CD4-positive, alpha-beta T cell (primary cell): Measurements from ENCODE around the gene VIPR2. TPM values are rescaled to one million over a fixed set of nuclear protein-coding genes. Genes with fewer than 3 reads are reported as not detected.
A peak's percentile ranks its signal among the peaks of the same experiment; 100 is the strongest.

Experiments
- ATAC-seq: fragments of 200-7000 bp; cut with Tn5 transposase; one replicate; pipeline ENCODE4 v1.10.0; 2022; ENCODE audit warnings: mild to moderate bottlenecking; ENCODE audit not compliant: poor library complexity
- CTCF ChIA-PET: fragments of 350-600 bp; sonication (Branson Sonifier 250); formaldehyde crosslinking; loops from one replicate; lab custom pipeline; 2021; ENCODE audit warnings: antibody characterized with exemption, inconsistent platforms; lab: Charles Lee
- POLR2A ChIA-PET: fragments of 350-600 bp; sonication (Branson Sonifier 250); formaldehyde crosslinking; loops from one replicate; lab custom pipeline; 2021; ENCODE audit warnings: antibody characterized with exemption, inconsistent platforms; lab: Charles Lee
- DNase-seq, 14 experiments: peaks; one replicate each; pipeline ENCODE4 v3.0.0-alpha.2; 2013 to 2020; ENCODE audit warnings: mixed read lengths in 2 of 14
- H3K27ac ChIP-seq, 2 donors: one replicate each; pipeline versions ENCODE4 v1.5.1 to v1.7.0; 2013; ENCODE audit warnings: low read length in 2 of 2, low read depth in 1 of 2, mild to moderate bottlenecking in 1 of 2
- H3K27me3 ChIP-seq, 2 experiments: 1 replicate in 1 of 2; 2 replicates in 1 of 2; pipeline versions ENCODE4 v1.6.1 to v1.7.0; 2013; ENCODE audit warnings: low read length in 2 of 2, control low read depth in 1 of 2, mild to moderate bottlenecking in 1 of 2, moderate library complexity in 1 of 2; ENCODE audit not compliant: insufficient read depth in 2 of 2, control insufficient read depth in 1 of 2
- H3K36me3 ChIP-seq: one replicate; pipeline ENCODE4 v1.6.1; 2013; ENCODE audit warnings: low read length, control low read depth; ENCODE audit not compliant: insufficient read depth
- H3K4me1 ChIP-seq: one replicate; pipeline ENCODE4 v1.6.1; 2013; ENCODE audit warnings: low read length, control low read depth; ENCODE audit not compliant: insufficient read depth
- H3K4me3 ChIP-seq: one replicate; pipeline ENCODE4 v1.5.1; 2013; ENCODE audit warnings: mild to moderate bottlenecking, low read length, moderate library complexity
- H3K9me3 ChIP-seq, 2 experiments: 1 replicate in 1 of 2; 2 replicates in 1 of 2; pipeline versions ENCODE4 v1.6.1 to v1.7.0; 2013; ENCODE audit warnings: low read length in 2 of 2, mild to moderate bottlenecking in 2 of 2, control low read depth in 1 of 2, moderate library complexity in 1 of 2; ENCODE audit not compliant: control insufficient read depth in 1 of 2, insufficient read depth in 1 of 2
- H3K27ac Mint-ChIP-seq: one replicate; pipeline ENCODE4 v1.8.0; 2020; ENCODE audit warnings: mixed read lengths
- H3K27me3 Mint-ChIP-seq: one replicate; pipeline ENCODE4 v1.8.0; 2021; ENCODE audit warnings: mixed read lengths
- H3K36me3 Mint-ChIP-seq: one replicate; pipeline ENCODE4 v1.8.0; 2021; ENCODE audit warnings: low read depth, mixed read lengths
- H3K4me1 Mint-ChIP-seq: one replicate; pipeline ENCODE4 v1.8.0; 2021; ENCODE audit warnings: low read depth, mixed read lengths
- H3K4me3 Mint-ChIP-seq: one replicate; pipeline ENCODE4 v1.8.0; 2020; ENCODE audit warnings: mild to moderate bottlenecking, mixed read lengths
- H3K9me3 Mint-ChIP-seq: one replicate; pipeline ENCODE4 v1.8.0; 2020; ENCODE audit warnings: mixed read lengths
- intact Hi-C, 2 experiments: fragments of 100-400 bp; cut with DNase I in 1 of 2; cut with micrococcal nuclease in 1 of 2; formaldehyde crosslinking; loops; one replicate each; pipeline versions ENCODE4 v1.15.1 to v1.9.0; 2023 to 2025; cut with DNase I, micrococcal nuclease
- total RNA-seq, 174 experiments: library from RNA in 2 of 174; stranded (reverse) in 2 of 174; gene quantifications; one replicate each; pipeline ENCODE4 v1.2.3 and lab custom pipeline; 2021 to 2026
- TF ChIP-seq, protein P1 (sequence below): fragments of 200-600 bp; IDR thresholded peaks from one replicate; pipeline ENCODE4 v1.8.0; 2022; ENCODE audit warnings: antibody characterized with exemption, mild to moderate bottlenecking

VIPR2 gene
- total RNA-seq, 2 experiments from 2014 or later = 0.59 to 0.80 TPM

DNA sequence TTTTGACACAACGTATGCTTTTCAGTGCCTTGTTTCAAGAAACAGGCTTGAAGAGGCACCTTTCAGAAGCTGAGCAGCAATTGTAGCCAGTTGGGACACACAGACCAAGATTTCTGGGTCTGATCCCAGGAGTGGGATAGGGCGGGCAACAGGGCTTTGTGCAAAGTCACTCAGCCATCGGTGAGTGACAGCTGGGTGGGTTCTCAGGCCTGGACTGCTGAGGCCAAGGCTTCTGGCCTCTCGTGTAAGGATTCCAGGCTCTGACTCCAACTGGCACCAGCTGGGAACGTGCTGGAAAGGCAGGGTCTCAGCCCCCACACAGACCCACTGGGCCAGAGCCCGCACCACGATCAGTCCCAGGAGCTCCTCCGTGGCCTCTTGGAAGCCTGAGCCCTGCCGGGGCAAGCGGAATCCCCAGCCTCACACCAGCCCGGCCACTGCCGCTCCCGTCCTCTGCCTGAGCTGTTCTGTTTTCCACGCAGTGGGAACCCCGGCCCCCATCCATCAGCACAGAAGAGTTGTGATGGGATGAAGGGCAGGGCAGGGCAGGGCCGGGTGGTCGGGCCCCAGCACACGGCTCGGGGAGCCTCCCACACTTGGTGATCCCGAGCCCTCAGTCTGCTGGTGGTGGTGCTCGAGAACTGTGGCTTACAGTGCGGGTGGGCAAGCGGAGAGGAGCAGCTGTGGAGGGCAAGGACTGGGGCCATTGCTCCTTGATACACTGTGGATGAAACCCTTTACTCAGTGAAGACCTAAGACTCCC lies 46.8 kb downstream of the VIPR2 start:
- Mint-ChIP-seq H3K4me3 (no peak overlapping the region), H3K27me3 (no peaks in the 10 kb centered on the region), H3K27ac (no peak overlapping the region), H3K9me3 (no peaks in the 10 kb centered on the region), H3K4me1 (peaks cover 12% of the 10 kb centered on the region), H3K36me3 (no peaks in the 10 kb centered on the region)
- Histone ChIP-seq H3K4me1 (no peaks in the 10 kb centered on the region), H3K9me3 (no peaks in the 10 kb centered on the region), H3K27ac (no peak overlapping the region), H3K27me3 (no peaks in the 10 kb centered on the region), H3K4me3 (no peak overlapping the region), H3K36me3 (no peaks in the 10 kb centered on the region)
- ATAC-seq (no peak), DNase-seq (peak in 1 of 14 experiments; percentile 19)
- intact Hi-C loops = no loop called here
- ChIA-PET POLR2A (no interaction called here), CTCF (no interaction called here)
- TF ChIP-seq, protein P1, sequence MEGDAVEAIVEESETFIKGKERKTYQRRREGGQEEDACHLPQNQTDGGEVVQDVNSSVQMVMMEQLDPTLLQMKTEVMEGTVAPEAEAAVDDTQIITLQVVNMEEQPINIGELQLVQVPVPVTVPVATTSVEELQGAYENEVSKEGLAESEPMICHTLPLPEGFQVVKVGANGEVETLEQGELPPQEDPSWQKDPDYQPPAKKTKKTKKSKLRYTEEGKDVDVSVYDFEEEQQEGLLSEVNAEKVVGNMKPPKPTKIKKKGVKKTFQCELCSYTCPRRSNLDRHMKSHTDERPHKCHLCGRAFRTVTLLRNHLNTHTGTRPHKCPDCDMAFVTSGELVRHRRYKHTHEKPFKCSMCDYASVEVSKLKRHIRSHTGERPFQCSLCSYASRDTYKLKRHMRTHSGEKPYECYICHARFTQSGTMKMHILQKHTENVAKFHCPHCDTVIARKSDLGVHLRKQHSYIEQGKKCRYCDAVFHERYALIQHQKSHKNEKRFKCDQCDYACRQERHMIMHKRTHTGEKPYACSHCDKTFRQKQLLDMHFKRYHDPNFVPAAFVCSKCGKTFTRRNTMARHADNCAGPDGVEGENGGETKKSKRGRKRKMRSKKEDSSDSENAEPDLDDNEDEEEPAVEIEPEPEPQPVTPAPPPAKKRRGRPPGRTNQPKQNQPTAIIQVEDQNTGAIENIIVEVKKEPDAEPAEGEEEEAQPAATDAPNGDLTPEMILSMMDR = no peak

DNA sequence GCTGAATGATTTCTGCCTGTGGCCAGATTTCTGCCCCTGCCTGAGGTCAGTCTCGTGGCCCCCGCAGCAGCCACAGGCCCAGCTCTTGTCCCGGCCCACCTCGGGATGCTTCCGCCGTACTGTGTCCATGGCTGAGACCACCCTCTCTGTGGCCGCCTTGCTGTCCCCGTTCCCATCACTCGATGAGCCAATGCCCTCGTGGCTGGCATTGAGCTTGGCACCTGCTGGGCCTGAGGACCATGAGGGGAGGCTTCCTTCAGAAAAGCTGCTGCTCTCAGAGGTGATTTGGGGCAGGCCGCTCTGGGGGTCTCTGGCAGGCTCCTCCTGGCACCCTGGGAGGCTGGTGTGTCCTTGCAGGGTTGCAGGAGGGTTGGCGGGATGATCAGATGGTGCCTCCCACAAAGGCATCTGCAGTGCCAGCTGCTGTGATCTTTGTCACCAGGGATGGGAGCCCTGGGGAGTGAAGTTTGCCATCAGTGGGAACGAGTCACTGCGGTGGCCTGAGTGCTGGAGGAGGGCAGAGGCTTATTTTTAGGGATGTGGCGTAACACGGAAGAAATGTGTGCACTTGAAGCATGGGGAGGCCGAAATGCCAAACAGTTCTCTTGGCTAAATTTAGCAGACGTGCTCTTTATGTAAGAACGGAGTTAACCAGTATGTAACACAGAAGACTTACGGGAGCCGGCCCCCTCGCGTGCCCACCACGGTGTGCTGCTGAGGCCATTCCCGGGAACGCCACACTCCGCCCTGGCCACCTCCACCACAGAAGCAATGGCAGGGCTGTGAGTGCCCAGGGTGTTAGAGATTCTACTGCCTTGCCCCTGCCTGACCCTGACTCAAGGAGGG lies 47.7 kb downstream of the VIPR2 start:
- Mint-ChIP-seq H3K27me3 (no peaks in the 10 kb centered on the region), H3K4me1 (peaks cover 12% of the 10 kb centered on the region), H3K4me3 (no peak overlapping the region), H3K27ac (no peak overlapping the region), H3K9me3 (no peaks in the 10 kb centered on the region), H3K36me3 (no peaks in the 10 kb centered on the region)
- Histone ChIP-seq H3K27ac (no peak overlapping the region), H3K27me3 (no peaks in the 10 kb centered on the region), H3K9me3 (no peaks in the 10 kb centered on the region), H3K36me3 (no peaks in the 10 kb centered on the region), H3K4me1 (no peaks in the 10 kb centered on the region), H3K4me3 (no peak overlapping the region)
- TF ChIP-seq, protein P1 = no peak
- ChIA-PET POLR2A (no interaction called here), CTCF (no interaction called here)
- intact Hi-C loops = no loop called here
- ATAC-seq (no peak), DNase-seq (peak in 1 of 14 experiments; percentile 25)

GRCh38 chr7:159095979-159096411 lies 48.7 kb downstream of the VIPR2 start:
- peak overlapping the region; percentile 33 for H3K27ac Mint-ChIP-seq
- H3K9me3 ChIP-seq = no peaks in the 10 kb centered on the region
- H3K27ac ChIP-seq = no peak overlapping the region
- DNase-seq = no peak
- no peaks in the 10 kb centered on the region for H3K27me3 ChIP-seq
- no peak for ATAC-seq
- no peaks in the 10 kb centered on the region for H3K36me3 Mint-ChIP-seq
- no peak overlapping the region for H3K4me3 Mint-ChIP-seq
- ChIA-PET POLR2A (no interaction called here), CTCF (no interaction called here)
- no peaks in the 10 kb centered on the region for H3K9me3 Mint-ChIP-seq
- TF ChIP-seq, protein P1 = no peak
- no peaks in the 10 kb centered on the region for H3K27me3 Mint-ChIP-seq
- intact Hi-C loops = no loop called here
- peaks cover 12% of the 10 kb centered on the region for H3K4me1 Mint-ChIP-seq
- no peaks in the 10 kb centered on the region for H3K36me3 ChIP-seq
- no peaks in the 10 kb centered on the region for H3K4me1 ChIP-seq
- no peak overlapping the region for H3K4me3 ChIP-seq
